Daoy (cell line): ENCODE measurements around the gene PPP1CB. TPM values are rescaled to one million over a fixed set of nuclear protein-coding genes. Genes with fewer than 3 reads are reported as not detected.
"Not testable (repeated sequence)": the region's sequence is repeated elsewhere in the genome, so short reads cannot be mapped to it uniquely, and the experiment has no call there.

Experiments used
- DNase-seq: peaks from one replicate; pipeline ENCODE4 v3.0.0-alpha.2; 2015; ENCODE audit warnings: low read depth
- total RNA-seq: library from RNA; depleted of rRNA; stranded (reverse); fragments of >200 nt; shearing (Covaris generic); gene quantifications from 2 replicates; pipeline ENCODE4 v1.2.3, GENCODE V29; 2014; rRNA removed

PPP1CB gene
- total RNA-seq = 286 and 356 TPM in 2 replicates

DNA sequence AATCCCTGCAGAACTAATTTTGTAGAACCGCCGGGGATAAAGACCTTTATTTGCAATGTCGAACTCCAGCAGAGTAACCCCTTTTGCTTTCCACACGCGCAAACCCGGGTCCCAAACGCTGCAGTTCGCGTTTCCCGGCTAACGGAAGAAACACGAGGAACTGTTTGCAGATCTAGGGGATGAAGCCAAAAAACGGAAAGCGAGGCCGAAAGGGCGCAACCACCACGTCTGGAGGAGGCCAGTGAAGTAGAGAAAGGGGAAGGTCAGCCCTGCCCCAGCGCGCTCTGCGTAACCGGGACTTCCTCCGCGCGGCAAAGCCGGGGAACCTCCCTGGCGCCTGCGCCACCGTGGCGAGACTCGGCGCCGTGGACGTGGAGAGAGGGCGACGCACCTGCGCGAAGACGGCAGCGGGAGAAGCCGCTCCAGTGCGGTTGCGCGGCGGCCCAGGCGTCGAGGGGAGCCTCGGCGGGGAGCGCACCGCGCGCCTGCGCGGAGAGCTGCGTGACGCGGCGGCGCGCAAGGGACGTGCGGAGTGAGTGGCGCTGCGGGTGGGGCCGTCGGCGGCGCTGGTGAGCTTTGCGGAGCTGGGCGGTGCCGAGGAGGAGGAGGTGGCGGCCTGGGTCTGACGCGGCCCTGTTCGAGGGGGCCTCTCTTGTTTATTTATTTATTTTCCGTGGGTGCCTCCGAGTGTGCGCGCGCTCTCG, at the start of gene PPP1CB:
TSS of gene PPP1CB (plus strand) at position 579 of the 704 bp plus-strand sequence. CDS start 295 bp downstream, outside the sequence.
- peak; percentile 99 for DNase-seq

DNA sequence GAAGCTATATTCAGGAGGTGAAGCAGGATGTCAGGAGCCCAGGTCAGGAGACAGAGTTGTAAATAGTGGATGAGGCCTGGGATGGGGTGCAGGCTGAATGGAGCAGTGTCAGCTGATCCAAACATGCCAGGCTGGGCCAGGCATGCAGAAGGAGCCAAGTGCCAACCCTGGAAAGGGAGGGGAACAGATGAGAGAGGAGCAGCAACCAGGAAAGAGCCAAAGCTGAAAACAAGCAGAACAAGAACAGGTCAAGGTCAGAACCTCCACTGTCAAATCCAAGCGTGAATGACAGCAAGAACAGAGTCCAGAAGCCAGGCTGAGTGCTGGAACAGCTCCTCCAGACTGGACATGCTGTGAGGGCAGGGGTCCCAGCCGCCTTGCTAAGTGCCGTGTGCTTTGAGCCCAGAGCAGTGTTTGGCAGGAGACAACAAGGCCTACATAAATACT, 49.2 kb upstream of the PPP1CB start:
- no peak for DNase-seq

- DNase-seq = no peak
These were observed 48.8 kb upstream of the PPP1CB start for GRCh38 chr2:28702878-28703277.

DNA sequence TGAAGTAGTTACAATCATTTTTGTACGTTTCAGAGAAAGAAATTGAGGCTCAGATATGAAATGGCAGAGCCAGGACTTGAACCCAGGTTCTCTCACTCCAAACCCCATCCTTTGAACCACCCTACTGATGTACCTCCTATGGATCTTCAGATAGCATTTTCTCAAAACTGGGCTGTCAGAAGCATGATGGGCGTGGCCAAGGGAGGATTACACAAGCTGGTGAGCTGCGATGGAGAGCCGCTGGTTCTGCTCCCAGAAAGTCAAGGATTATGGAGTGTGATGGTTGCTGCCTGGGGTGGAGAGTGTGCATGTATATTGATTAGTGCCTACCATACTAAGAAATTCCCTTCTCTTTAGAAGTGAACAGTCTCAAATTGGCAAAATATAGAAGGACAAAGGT, 47.0 kb upstream of the PPP1CB start:
- no peak for DNase-seq

GRCh38 chr2:28705751-28706440, 45.7 kb upstream of the PPP1CB start:
- DNase-seq = no peak

DNA sequence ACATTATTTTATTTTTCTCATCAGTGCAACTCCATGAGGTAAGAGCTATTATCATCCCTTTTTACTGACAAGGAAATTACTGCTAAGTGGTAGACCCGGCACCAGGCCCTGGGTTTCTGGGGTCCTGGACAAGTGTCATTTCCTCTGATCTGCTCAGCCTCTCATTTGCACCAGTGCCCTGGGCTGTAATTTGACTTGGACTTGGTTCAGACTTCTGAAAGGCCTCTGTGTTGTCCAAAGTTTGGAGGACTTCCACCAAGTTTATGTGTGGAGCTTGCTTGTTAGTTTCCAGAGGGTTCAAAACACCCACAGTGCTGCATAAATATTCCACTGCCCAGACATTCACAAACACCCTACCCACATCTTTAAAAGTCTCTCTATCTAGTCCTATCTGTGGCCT, 44.0 kb upstream of the PPP1CB start:
- DNase-seq = no peak

- DNase-seq = no peak
These were observed 42.5 kb upstream of the PPP1CB start for GRCh38 chr2:28709101-28709500.

GRCh38 chr2:28710545-28710944, 41.1 kb upstream of the PPP1CB start:
- no peak for DNase-seq

GRCh38 chr2:28713577-28714298, 37.9 kb upstream of the PPP1CB start:
- DNase-seq = peak; percentile 61

- peak; percentile 93 for DNase-seq
These were observed 35.3 kb upstream of the PPP1CB start for GRCh38 chr2:28716265-28716865.

DNA sequence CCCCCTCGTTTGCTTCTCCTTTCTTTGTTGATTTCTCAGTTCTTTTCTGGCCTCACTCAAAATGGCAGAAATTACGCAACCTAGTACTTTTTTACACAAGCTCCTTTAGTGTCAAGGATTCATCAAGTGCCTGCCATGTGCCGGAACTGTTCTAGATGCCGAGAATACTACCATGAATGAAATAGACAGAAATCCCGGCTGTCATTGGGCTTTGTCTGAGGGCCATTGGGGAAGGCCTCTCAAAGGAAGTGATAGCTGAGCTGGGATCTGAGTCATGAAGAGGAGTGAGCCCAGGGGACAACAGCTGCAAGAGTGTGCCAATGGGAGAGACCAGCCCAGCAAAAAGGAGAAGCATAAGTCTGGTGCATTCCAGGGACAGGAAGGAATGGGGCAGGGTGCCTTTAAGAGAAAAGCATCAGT, 34.3 kb upstream of the PPP1CB start:
- peak; percentile 89 for DNase-seq

- DNase-seq = no peak
These were observed 31.3 kb upstream of the PPP1CB start for GRCh38 chr2:28720345-28720744.

- DNase-seq = no peak
These were observed 29.9 kb upstream of the PPP1CB start for GRCh38 chr2:28721601-28722191.

GRCh38 chr2:28725021-28725711, 26.5 kb upstream of the PPP1CB start:
- no peak for DNase-seq

GRCh38 chr2:28726177-28726576, 25.5 kb upstream of the PPP1CB start:
- DNase-seq = no peak

DNA sequence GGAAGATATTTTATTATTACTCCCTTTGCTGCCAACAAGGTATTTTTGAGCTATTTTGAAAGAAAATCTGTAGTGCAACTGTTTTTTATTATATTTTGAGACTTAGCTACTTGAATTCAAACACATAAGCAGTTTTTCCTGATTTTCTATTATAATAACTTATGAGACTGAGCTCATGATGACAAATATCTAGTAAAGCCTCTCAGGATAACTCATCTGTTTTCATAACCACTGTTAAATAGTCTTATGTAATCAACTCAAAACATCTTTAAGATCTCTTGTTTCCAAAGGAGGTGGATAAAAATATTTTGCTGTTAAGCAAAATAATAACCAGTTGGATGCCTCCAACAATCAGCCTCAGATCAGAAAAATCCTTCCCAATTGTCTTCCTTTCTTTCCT, 21.9 kb upstream of the PPP1CB start:
- DNase-seq = no peak

- no peak for DNase-seq
These were observed 20.9 kb upstream of the PPP1CB start for GRCh38 chr2:28730641-28731146.

DNA sequence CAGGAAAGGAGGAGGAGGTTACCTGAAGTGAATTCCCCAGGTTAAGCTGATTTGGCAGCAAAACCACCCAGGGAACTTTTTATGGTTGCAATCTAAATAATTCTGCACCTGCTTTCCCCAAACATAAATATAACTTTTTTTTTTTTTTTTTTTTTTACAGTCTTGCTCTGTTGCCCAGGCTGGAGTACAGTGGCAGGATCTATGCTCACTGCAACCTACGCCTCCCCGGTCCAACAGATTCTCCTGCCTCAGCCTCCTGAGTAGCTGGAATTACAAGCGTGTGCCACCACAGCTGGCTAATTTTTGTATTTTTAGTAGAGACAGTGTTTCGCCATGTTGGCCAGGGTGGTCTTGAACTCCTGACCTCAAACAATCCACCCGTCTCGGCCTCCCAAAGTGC, 16.1 kb upstream of the PPP1CB start:
- DNase-seq = no peak

GRCh38 chr2:28736034-28736433, 15.6 kb upstream of the PPP1CB start:
- no peak for DNase-seq

GRCh38 chr2:28737655-28738054, 14.0 kb upstream of the PPP1CB start:
- no peak for DNase-seq

- DNase-seq = not testable (repeated sequence)
These were observed 9.0 kb upstream of the PPP1CB start for GRCh38 chr2:28742619-28743018.
